Activated T-cell treated with anti-CD3 and anti-CD28 coated beads, Interleukin-2, amount 50 U/mL, for 24 hours (primary cell): ENCODE measurements around the gene GNAS-AS1.

Experiments
- DNase-seq: peaks from one replicate; pipeline ENCODE4 v3.0.0-alpha.2; 2020
- H3K27ac Mint-ChIP-seq: 2 replicates; pipeline ENCODE4 v1.8.0; 2020; ENCODE audit warnings: mild to moderate bottlenecking, mixed read lengths
- H3K27me3 Mint-ChIP-seq: 2 replicates; pipeline ENCODE4 v1.8.0; 2020; ENCODE audit warnings: mixed read lengths
- H3K36me3 Mint-ChIP-seq: 2 replicates; pipeline ENCODE4 v1.8.0; 2020; ENCODE audit warnings: low read depth, mixed read lengths
- H3K4me1 Mint-ChIP-seq: 2 replicates; pipeline ENCODE4 v1.8.0; 2020; ENCODE audit warnings: low read depth, mixed read lengths
- H3K4me3 Mint-ChIP-seq: 2 replicates; pipeline ENCODE4 v1.8.0; 2020; ENCODE audit warnings: mild to moderate bottlenecking, moderate library complexity, mixed read lengths
- H3K9me3 Mint-ChIP-seq: 2 replicates; pipeline ENCODE4 v1.8.0; 2020; ENCODE audit warnings: mixed read lengths

The GNAS-AS1 gene

GRCh38 chr20:58808271-58809046 is 42.2 kb downstream of the GNAS-AS1 start:
- no peak overlapping the region for H3K27ac Mint-ChIP-seq
- H3K27me3 Mint-ChIP-seq, result peaks cover 84% of the 10 kb centered on the region
- no peaks in the 10 kb centered on the region for H3K36me3 Mint-ChIP-seq
- no peaks in the 10 kb centered on the region for H3K9me3 Mint-ChIP-seq
- DNase-seq, result no peak
- H3K4me1 Mint-ChIP-seq, result peaks cover 14% of the 10 kb centered on the region
- H3K4me3 Mint-ChIP-seq, result no peak overlapping the region

GRCh38 chr20:58807801-58808200 is 42.9 kb downstream of the GNAS-AS1 start:
- DNase-seq, result no peak
- no peak overlapping the region for H3K4me3 Mint-ChIP-seq
- H3K9me3 Mint-ChIP-seq, result no peaks in the 10 kb centered on the region
- no peaks in the 10 kb centered on the region for H3K36me3 Mint-ChIP-seq
- no peak overlapping the region for H3K27ac Mint-ChIP-seq
- peaks cover 14% of the 10 kb centered on the region for H3K4me1 Mint-ChIP-seq
- peaks cover 82% of the 10 kb centered on the region for H3K27me3 Mint-ChIP-seq

GRCh38 chr20:58803533-58803932 is 47.2 kb downstream of the GNAS-AS1 start:
- DNase-seq, result no peak
- Mint-ChIP-seq H3K36me3 (no peaks in the 10 kb centered on the region), H3K9me3 (no peaks in the 10 kb centered on the region), H3K27ac (no peak overlapping the region), H3K4me3 (no peak overlapping the region), H3K27me3 (peaks cover 56% of the 10 kb centered on the region), H3K4me1 (no peaks in the 10 kb centered on the region)

GRCh38 chr20:58802061-58802460 is 48.6 kb downstream of the GNAS-AS1 start:
- peaks cover 55% of the 10 kb centered on the region for H3K27me3 Mint-ChIP-seq
- H3K9me3 Mint-ChIP-seq, result no peaks in the 10 kb centered on the region
- no peak overlapping the region for H3K4me3 Mint-ChIP-seq
- H3K27ac Mint-ChIP-seq, result no peak overlapping the region
- no peaks in the 10 kb centered on the region for H3K4me1 Mint-ChIP-seq
- no peaks in the 10 kb centered on the region for H3K36me3 Mint-ChIP-seq
- no peak for DNase-seq

GRCh38 chr20:58800134-58800871 is 50.4 kb downstream of the GNAS-AS1 start:
- Mint-ChIP-seq H3K4me3 (no peak overlapping the region), H3K9me3 (no peaks in the 10 kb centered on the region), H3K4me1 (no peaks in the 10 kb centered on the region), H3K27me3 (peaks cover 48% of the 10 kb centered on the region), H3K27ac (no peak overlapping the region), H3K36me3 (no peaks in the 10 kb centered on the region)
- DNase-seq, result no peak

- Mint-ChIP-seq H3K27ac (no peak overlapping the region), H3K4me3 (no peak overlapping the region), H3K36me3 (no peaks in the 10 kb centered on the region), H3K4me1 (no peaks in the 10 kb centered on the region), H3K9me3 (no peaks in the 10 kb centered on the region), H3K27me3 (peaks cover 45% of the 10 kb centered on the region)
- no peak for DNase-seq
These were observed 53.0 kb downstream of the GNAS-AS1 start for GRCh38 chr20:58797371-58798338.

- H3K4me3 Mint-ChIP-seq, result no peak overlapping the region
- H3K27me3 Mint-ChIP-seq, result peaks cover 41% of the 10 kb centered on the region
- no peak overlapping the region for H3K27ac Mint-ChIP-seq
- H3K4me1 Mint-ChIP-seq, result no peaks in the 10 kb centered on the region
- no peaks in the 10 kb centered on the region for H3K36me3 Mint-ChIP-seq
- H3K9me3 Mint-ChIP-seq, result no peaks in the 10 kb centered on the region
- DNase-seq, result no peak
These were observed 54.8 kb downstream of the GNAS-AS1 start for GRCh38 chr20:58795923-58796245.

- no peak for DNase-seq
- no peaks in the 10 kb centered on the region for H3K36me3 Mint-ChIP-seq
- H3K4me3 Mint-ChIP-seq, result no peak overlapping the region
- H3K9me3 Mint-ChIP-seq, result no peaks in the 10 kb centered on the region
- H3K4me1 Mint-ChIP-seq, result no peaks in the 10 kb centered on the region
- peaks cover 46% of the 10 kb centered on the region for H3K27me3 Mint-ChIP-seq
- no peak overlapping the region for H3K27ac Mint-ChIP-seq
These were observed 55.4 kb downstream of the GNAS-AS1 start for GRCh38 chr20:58795181-58795922.

GRCh38 chr20:58794510-58795180 is 56.1 kb downstream of the GNAS-AS1 start:
- Mint-ChIP-seq H3K36me3 (no peaks in the 10 kb centered on the region), H3K27ac (no peak overlapping the region), H3K9me3 (no peaks in the 10 kb centered on the region), H3K4me1 (no peaks in the 10 kb centered on the region), H3K4me3 (no peak overlapping the region), H3K27me3 (peaks cover 45% of the 10 kb centered on the region)
- DNase-seq, result no peak

GRCh38 chr20:58793512-58794420 is 56.9 kb downstream of the GNAS-AS1 start:
- no peaks in the 10 kb centered on the region for H3K36me3 Mint-ChIP-seq
- H3K27ac Mint-ChIP-seq, result no peak overlapping the region
- no peaks in the 10 kb centered on the region for H3K4me1 Mint-ChIP-seq
- DNase-seq, result no peak
- no peak overlapping the region for H3K4me3 Mint-ChIP-seq
- H3K27me3 Mint-ChIP-seq, result peaks cover 50% of the 10 kb centered on the region
- no peaks in the 10 kb centered on the region for H3K9me3 Mint-ChIP-seq

- DNase-seq, result no peak
- peaks cover 49% of the 10 kb centered on the region for H3K27me3 Mint-ChIP-seq
These were observed 58.3 kb downstream of the GNAS-AS1 start for GRCh38 chr20:58792426-58792825.

GRCh38 chr20:58791286-58791685 is 59.4 kb downstream of the GNAS-AS1 start:
- Mint-ChIP-seq H3K27me3 (peaks cover 45% of the 10 kb centered on the region), H3K9me3 (no peaks in the 10 kb centered on the region), H3K36me3 (no peaks in the 10 kb centered on the region), H3K27ac (no peak overlapping the region), H3K4me1 (no peaks in the 10 kb centered on the region), H3K4me3 (no peak overlapping the region)
- no peak for DNase-seq

More at GRCh38 chr20:58792426-58792825, 58.3 kb downstream of the GNAS-AS1 start:
- no peaks in the 10 kb centered on the region for H3K9me3 Mint-ChIP-seq
- H3K4me1 Mint-ChIP-seq, result no peaks in the 10 kb centered on the region
- H3K4me3 Mint-ChIP-seq, result no peak overlapping the region
- H3K27ac Mint-ChIP-seq, result no peak overlapping the region
- H3K36me3 Mint-ChIP-seq, result no peaks in the 10 kb centered on the region

GRCh38 chr20:58790454-58790853 is 60.2 kb downstream of the GNAS-AS1 start:
- Mint-ChIP-seq H3K27ac (no peak overlapping the region), H3K36me3 (no peaks in the 10 kb centered on the region), H3K9me3 (no peaks in the 10 kb centered on the region), H3K4me1 (no peaks in the 10 kb centered on the region), H3K4me3 (no peak overlapping the region), H3K27me3 (peaks cover 40% of the 10 kb centered on the region)
- DNase-seq, result no peak
